IPS-18c (cell line): ENCODE results near the gene GHITM.
A peak's percentile ranks its signal among the peaks of the same experiment; 100 is the strongest.
"Not testable (repeated sequence)": the region's sequence is repeated elsewhere in the genome, so short reads cannot be mapped to it uniquely, and the experiment has no call there.

Experiments
- H3K4me3 ChIP-seq: 2 replicates; pipeline ENCODE4 v1.7.0; 2013; ENCODE audit warnings: low read depth, mild to moderate bottlenecking, low read length, moderate library complexity; ENCODE audit not compliant: insufficient read depth
- H3K9me3 ChIP-seq: one replicate; pipeline ENCODE4 v1.6.1; 2013; ENCODE audit warnings: mild to moderate bottlenecking, low read length, moderate library complexity; ENCODE audit not compliant: control insufficient read depth, insufficient read depth

GHITM gene

DNA sequence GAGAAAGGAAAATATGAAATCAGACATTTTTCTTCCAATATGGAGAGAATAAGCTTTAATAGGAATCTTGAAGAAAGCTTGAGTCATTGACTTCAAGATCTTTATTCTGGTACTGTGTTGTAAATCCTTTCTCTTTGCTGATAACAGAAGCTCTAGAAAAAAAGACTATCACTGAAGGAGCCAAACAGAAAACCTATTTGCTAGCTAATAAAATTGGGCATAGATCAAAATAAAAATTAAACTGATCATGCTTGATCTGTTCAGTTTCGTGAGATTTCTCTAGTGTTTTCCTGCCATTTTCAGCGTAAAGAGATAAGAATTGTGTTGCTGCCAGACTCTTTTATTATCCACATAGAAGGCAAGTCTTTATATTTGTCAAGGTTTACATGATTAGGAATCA, 1.5 kb upstream of the GHITM start:
- H3K4me3 ChIP-seq = no peak overlapping the region

DNA sequence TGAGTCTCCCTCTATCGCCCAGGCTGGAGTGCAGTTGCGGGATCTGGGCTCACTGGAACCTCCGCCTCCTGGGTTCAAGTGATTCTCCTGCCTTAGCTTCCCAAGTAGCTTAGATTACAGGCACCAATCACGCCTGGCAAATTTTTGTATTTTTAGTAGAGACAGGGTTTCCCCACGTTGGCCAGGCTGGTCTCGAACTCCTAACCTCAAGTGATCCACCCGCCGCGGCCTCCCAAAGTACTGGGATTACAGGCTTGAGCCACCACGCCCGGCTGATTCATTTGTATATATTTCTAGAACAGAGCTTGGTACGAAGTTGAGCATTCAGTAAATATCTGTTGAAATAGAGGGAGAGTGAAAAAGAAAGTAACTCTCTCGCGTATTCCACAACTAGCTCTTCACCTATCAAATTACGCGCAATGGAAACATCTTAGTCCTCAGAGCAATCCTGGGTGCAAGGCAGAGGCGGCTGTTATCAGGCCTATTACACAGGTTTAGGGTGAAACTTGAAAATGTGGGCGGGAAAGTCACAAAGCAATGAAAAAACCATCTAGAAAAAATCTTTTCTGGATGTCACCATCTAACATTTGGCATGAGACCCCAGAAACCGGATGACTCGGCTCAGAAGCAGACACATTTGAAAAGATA, 707 bp upstream of the GHITM start:
- H3K9me3 ChIP-seq = no peaks in the 10 kb centered on the region
- H3K4me3 ChIP-seq = peak overlapping the region; percentile 38; the same call in 1 of the 2 replicates

More for the DNA sequence above, 1.5 kb upstream of the GHITM start:
- H3K9me3 ChIP-seq = no peaks in the 10 kb centered on the region

DNA sequence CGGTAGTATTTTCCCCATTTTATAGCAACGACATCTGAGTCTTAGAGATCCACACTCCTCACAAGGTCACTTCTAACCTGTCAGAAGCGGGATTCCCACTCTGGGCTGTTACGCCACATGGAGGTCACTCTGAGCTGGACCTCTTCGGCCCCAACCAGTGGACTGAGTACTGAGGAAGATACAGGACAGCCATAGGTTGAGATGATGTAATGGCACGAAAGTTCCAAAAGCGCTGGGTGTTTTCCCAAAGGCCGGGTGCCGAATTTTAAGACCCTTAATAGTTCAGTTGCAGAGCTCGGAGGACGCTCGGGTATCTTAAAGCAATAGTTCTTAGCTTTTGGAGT, 699 bp downstream of the GHITM start:
- Histone ChIP-seq H3K4me3 (peak overlapping the region; percentile 99), H3K9me3 (no peaks in the 10 kb centered on the region)

DNA sequence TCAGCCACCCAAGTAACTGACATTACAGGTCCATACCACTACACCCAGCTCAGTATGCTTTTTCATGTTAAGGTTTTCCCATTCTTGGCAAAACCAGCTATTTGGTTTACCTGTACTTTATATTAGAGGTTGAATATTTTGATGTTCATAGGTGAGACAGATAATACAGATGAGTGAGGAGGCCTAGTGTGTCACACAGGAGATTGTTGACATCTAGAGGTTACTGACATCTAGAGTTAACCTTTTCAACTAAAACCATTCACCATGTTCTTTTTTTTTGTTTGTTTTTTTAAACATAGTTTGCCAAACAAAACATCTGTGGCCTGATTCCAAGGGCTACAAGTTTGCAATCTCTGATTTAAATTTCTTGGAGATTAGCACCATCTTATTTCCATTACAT, 8.0 kb downstream of the GHITM start:
- Histone ChIP-seq H3K9me3 (no peaks in the 10 kb centered on the region), H3K4me3 (no peak overlapping the region)

DNA sequence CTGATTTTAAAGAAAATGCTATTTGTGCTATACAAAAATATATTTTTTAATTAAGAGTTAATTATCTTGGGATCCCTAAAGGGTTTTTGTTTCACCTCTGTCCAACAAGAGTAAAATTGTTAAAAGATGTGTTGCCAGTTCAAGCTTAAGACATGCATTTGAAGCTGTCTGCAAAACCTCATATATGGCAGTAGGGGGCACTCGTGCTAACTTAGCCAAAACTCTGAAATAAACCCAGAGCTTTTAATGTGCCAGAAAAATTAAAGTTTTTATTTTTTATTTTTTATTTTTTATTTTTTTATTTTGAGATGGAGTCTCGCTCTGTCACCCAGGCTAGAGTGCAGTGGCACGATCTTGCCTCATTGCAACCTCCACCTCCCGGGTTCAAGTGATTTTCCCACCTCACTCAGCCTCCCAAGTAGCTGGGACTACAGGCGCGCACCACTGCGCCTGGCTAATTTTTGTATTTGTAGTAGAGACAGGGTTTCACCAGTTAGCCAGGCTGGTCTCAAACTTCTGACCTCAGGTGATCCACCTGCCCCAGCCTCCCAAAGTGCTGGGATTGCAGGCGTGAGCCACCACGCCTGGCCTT, 8.8 kb downstream of the GHITM start:
- not testable (repeated sequence) for H3K9me3 ChIP-seq, H3K4me3 ChIP-seq

DNA sequence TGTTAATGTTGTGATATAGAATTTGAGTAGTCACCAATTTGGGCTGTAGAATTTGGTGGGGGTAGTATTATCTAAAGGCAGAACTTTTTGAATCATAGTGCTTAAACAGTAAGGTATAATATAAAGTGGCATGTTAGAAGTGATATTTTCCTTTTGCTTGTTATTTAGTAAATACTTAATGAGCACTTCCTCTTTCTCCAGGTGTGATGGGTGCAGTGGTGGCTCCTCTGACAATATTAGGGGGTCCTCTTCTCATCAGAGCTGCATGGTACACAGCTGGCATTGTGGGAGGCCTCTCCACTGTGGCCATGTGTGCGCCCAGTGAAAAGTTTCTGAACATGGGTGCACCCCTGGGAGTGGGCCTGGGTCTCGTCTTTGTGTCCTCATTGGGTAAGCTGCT, 10.5 kb downstream of the GHITM start:
- no peak overlapping the region for H3K4me3 ChIP-seq
- no peaks in the 10 kb centered on the region for H3K9me3 ChIP-seq

DNA sequence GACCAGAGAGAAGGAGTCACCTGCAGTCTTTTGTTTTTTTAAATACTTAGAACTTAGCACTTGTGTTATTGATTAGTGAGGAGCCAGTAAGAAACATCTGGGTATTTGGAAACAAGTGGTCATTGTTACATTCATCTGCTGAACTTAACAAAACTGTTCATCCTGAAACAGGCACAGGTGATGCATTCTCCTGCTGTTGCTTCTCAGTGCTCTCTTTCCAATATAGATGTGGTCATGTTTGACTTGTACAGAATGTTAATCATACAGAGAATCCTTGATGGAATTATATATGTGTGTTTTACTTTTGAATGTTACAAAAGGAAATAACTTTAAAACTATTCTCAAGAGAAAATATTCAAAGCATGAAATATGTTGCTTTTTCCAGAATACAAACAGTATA, 13.5 kb downstream of the GHITM start:
- no peak overlapping the region for H3K4me3 ChIP-seq
- no peaks in the 10 kb centered on the region for H3K9me3 ChIP-seq

DNA sequence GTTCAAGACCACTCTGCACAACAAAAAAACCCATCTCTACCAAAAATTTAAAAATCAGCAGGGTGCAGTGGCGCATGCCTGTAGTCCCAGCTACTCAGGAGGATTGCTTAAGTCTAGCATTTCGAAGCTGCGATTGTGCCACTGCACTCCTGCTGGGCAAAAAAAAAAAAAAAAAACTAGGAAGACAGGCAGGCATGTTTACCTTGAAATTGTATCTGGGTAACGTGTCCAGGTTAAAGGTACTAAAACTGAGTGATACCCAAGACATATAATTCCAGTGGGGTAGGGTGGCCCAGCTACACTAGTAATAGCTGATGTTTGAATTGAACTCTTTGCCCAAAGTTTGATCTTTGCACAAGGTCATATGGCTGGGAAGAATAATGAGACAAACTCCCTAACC, 16.2 kb downstream of the GHITM start:
- Histone ChIP-seq H3K9me3 (no peaks in the 10 kb centered on the region), H3K4me3 (no peak overlapping the region)

DNA sequence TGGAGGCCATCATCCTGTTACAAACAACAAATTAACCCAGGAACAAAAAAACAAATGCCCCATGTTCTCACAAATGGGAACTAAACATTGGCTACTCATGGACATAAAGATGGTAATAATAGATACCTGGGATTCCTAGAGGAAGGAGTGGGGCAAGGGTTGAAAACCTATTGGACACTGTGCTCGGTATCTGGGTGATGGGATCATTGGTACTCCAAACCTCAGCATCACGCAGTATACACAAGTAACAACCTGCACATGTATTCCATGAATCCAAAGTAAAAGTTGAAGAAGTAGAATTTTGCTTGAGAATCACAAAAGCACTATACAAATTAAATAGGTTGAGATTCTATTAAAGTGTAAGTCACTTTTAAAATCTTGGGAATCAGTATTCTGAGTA, 16.7 kb downstream of the GHITM start:
- Histone ChIP-seq H3K4me3 (no peak overlapping the region), H3K9me3 (no peaks in the 10 kb centered on the region)

DNA sequence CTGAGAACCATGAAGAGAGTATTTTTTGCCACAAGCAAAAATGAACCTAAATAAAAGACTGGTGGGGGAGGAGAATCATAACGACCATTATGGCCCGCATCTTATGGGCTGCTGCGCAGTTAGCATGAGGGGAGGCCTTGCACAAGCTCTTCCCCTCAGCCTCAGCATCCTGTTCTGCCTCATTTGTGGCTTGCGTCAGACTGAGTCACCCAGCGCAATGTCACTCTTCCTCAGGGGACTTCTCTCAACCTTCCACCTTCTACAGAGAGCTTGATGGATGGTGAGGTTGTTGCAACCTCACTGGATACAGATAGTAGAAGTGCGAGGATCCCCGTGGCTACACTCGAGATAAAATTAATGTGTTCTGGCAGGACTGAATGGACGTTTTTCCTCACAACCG, 17.5 kb downstream of the GHITM start:
- H3K4me3 ChIP-seq = no peak overlapping the region

DNA sequence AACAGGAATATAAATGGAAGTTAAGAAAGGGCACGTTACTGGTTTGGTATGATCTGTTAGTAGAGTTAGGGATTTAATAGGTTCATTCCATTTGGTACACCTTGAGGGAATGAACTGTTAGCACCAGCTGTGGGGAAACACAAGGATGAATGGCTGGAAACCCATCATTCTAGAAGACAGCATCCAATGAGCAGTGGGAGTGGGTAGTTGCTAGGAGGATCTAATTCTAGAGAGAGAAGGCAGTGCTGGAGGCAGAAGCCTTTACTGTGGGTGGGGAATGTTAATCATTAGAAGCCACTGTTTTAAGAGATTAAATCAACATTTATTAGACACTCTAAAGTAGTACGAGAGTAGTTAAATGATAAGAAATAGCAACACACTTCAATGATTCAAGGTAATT, 18.8 kb downstream of the GHITM start:
- H3K4me3 ChIP-seq = no peak overlapping the region
- H3K9me3 ChIP-seq = no peaks in the 10 kb centered on the region

More for the DNA sequence above, 17.5 kb downstream of the GHITM start:
- no peaks in the 10 kb centered on the region for H3K9me3 ChIP-seq

DNA sequence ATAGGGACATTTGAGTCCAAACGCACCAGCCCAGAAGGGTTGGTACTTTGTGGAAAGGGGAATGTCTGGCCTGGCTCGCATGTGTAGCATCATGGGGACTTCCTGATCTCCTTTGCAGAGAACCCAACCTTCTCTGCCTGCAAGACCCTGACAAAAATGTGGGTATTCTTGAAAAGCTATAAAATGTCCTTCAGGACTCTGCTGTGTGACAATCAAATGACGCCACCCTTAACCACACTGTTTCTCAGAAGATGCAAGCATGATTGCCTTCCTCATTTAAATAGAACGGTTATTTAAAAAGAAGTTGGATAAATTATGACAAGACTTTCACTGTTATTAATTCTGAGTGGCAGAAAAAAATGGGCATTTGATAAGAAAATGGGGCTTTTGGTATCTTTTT, 19.2 kb downstream of the GHITM start:
- no peak overlapping the region for H3K4me3 ChIP-seq
- H3K9me3 ChIP-seq = no peaks in the 10 kb centered on the region

DNA sequence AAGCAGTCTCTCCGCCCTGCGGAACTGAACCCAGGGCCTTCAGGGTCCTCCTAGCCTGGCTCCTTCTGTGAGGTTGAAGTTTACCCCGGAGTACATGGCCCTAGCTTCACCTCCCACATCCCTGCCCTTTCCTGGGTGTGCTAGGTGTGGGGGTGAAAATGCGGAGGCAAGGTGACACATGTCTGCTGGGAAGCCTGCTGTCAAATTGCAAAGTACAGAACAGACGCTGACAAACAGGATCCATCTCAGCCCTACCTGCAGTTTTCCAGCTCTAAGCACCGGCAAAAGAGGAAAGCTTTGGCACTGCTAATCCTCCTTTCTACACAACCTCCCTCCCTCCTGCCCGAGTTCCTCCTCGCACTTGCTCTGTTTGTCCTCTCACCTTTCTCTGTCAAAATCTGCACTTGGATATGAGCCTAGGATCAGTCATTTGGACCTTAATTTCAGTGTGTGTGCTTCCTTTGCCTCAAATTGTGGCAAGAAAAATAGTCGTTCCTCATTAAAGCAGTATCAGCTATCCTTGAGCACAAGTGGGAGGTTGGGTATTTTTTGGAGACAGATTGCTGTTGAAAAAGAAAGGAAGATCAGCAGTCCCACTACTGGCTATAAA, 19.9 kb downstream of the GHITM start:
- Histone ChIP-seq H3K4me3 (no peak overlapping the region), H3K9me3 (no peaks in the 10 kb centered on the region)

DNA sequence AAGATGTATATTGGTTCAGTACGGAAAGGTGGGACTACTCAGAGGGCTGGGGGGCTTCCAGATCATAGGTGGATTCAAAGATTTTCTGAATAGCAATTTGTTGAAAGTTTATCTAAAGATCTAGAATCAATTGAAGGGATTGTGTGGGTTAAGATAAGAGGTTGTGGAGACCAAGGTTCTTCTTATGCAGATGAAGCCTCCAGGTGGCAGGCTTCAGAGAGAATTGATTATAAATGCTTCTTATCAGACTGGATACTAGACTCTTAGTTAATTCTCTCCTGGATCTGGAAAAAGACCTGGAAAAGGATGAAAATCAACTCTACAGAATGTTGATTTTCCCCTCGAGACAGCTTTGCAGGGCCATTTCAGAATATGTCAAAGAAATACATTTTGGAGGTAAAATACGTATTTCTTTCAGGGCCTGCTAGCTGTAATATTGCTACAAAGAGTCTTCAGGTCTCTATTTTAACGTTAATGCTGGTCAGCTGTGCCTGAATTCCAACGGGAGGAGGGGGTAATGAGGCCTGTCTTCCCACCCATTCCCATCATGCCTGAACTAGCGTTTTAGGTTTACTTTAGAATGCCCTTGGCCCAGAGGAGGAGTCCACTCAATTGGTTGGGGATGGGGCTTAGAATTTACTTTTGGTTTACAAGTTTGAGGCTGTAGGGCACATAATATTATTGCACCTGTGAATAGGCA, 21.5 kb downstream of the GHITM start:
- Histone ChIP-seq H3K4me3 (no peak overlapping the region), H3K9me3 (no peaks in the 10 kb centered on the region)

DNA sequence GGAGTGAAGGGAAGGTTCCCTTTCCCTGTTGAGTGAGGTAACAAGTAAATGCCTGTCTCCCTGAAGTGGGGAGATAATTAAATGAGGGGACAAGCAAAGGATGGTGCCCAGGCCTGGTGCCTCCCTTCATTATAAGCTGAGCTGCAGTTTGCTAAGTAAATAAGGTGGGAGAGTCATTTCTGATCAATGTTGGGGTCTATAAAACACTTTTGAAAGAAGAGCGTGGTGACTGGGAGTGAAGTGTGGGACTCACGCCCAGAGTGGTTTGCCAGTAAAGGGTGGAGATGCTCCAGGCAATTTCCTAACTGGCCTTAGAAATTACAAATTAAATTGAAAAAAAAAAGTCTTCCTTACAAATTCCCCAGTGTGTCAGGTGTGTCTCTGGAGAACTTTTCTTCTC, 24.7 kb downstream of the GHITM start:
- Histone ChIP-seq H3K4me3 (no peak overlapping the region), H3K9me3 (no peaks in the 10 kb centered on the region)

DNA sequence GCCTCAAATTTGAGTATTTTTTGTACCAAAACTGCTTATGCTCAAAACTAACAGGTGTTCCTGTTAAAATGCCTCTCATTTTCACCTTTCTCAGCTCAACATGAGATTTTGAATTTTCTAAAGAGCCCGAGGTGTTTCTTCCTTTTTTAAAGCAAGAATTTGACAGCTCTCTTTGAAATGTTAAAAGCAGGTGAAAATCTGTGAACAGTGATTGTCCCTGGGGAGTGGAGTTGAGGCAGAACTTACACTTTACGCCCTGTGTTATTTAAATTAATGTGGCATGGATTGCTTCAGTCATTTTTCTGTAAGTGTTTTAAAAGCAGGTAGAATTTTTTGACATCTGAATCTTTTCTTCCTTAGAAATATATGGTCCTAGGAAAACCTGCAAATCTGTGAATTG, 25.1 kb downstream of the GHITM start:
- Histone ChIP-seq H3K4me3 (no peak overlapping the region), H3K9me3 (no peaks in the 10 kb centered on the region)

DNA sequence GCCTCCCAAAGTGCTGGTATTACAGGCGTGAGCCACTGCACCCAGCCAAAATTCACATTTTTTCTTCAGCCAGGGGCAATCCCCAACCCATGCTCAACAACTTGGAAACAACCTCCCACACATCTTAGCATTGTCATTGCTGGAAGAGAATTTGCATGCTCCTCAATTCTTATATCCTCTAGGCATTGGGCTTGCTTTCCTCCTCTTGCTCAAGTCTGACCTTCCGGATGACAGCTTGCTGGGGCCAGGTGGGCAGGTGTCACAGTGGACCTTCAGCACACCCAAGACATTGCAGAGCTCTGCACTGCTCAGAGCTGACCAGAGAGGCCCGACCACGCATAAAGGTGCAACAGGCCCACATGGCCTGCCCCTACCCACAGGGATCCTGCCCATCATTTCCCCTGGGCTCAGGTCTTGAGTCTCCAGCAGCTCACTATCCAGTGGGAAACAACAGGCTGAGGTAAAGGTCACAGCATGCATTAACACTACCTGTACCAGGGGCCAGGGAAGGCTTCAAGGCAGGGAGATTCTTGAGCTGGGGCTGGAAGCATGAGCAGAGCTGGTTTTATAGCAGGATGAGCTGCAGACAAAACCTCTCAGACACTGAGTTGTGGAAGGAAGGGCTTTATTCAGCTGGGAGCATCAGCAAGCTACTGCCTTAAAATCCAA, 27.4 kb downstream of the GHITM start:
- Histone ChIP-seq H3K9me3 (no peaks in the 10 kb centered on the region), H3K4me3 (no peak overlapping the region)

DNA sequence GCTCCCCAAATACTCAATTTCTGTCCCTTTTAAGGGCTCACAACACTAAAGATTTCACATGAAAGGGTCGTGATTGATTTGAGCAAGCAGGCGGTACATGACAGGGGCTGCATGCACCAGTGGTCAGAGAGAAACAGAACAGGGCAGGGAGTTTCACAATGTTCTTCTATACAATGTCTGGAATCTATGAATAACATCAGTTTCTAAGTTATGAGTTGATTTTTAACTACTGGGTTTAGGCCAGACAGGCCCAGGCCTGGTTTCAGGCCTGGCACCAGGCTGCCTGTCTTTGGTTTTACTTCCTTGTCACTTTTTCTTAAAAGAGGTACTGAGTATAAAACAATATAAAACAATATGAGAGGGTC, 28.0 kb downstream of the GHITM start:
- not testable (repeated sequence) for H3K9me3 ChIP-seq, H3K4me3 ChIP-seq
